GM19025 (cell line): ENCODE data around the gene NFKB2.

ENCODE experiments used
- ATAC-seq: cut with Tn5 transposase; IDR thresholded peaks from one replicate; pipeline ENCODE4 v1.9.1; 2021; ENCODE audit warnings: mild to moderate bottlenecking, low read depth, moderate library complexity; ENCODE audit not compliant: unreplicated experiment

NFKB2 gene

DNA sequence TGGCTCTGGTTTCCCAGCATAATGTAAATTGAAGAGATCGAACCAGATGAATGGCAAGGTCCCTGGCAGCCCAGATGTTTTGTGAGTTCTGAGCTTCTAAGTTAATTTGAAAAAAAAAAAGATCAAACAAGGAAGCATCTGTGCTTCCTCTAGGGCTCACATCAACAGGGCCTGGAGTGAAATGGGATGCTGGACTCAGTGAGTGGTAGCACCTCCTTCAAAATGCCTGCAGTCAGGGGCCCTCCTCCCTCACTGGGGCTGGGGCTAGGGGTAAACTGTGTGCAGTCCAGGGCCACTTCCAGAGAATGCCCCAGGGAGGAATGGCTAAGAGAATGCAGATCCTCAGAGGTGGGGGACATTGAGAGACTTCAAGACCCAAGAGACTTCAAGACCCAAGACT lies 42.9 kb downstream of the NFKB2 start:
- ATAC-seq = no peak

DNA sequence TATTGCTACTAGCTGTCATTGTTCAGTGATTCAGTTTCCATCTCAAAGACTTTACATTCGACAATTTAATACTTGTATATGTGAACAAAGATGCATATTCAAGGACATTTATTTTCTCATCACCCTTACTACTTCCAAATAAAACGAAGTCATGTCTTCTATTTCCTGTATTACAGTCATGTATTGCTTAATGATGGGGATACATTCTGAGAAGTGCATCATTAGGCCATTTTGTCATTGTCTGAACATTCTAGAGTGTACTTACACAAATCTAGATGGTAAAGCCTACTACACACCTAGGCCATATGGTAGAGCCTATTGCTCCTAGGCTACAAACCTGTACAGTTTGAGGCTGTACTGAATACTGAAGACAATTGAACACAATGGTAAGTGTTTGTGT lies 49.3 kb downstream of the NFKB2 start:
- no peak for ATAC-seq

DNA sequence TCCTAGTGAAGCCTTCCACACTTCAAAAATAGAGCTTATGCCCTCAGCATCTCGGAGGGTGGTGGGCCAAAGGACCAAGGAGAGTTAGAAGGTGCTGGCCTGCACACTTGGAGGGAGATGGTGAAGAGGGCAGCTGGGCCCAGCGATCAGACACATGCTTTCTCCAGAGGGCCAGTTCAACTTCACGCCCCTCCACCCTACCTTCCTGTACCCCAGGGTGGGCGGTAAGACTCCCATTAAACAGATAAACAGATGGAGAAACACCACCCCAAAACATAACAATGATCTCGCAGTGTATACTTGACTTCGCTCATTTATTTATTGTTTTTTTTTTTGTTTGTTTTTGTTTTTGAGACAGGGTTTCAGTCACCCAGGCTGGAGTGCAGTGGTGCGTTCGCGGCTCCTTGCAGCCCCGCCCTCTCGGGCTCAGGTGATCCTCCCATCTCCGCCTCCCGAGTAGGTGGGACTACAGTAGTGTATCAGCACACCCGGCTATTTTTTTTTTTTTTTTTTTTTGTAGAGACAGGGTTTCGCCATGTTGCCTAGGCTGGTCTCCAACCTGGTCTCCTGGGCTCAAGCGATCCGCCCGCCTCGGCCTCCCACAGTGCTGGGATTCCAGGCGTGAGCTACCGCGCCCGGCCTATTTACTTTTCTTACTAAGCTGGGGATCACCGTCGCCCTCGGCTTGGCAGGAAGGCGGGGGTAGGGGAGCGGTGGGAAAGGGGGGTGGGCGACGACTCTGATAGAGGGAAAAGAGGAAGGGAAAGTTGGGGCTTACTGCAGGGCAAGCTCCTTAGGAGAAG lies 54.0 kb downstream of the NFKB2 start:
- peak; percentile 33 for ATAC-seq

DNA sequence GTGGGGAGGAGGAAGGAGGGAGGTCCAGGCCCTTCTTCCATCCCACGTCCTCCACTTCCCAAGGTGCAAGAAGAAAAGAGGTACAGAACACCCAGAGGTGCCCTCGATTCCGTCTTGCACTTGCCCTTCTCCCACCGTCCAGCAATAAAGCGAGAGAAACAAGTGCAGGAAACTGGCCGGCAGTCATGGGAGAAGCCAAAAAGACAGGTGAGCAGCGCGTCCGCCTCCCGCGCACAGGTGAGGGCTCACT lies 54.5 kb downstream of the NFKB2 start:
- ATAC-seq = peak; percentile 3

DNA sequence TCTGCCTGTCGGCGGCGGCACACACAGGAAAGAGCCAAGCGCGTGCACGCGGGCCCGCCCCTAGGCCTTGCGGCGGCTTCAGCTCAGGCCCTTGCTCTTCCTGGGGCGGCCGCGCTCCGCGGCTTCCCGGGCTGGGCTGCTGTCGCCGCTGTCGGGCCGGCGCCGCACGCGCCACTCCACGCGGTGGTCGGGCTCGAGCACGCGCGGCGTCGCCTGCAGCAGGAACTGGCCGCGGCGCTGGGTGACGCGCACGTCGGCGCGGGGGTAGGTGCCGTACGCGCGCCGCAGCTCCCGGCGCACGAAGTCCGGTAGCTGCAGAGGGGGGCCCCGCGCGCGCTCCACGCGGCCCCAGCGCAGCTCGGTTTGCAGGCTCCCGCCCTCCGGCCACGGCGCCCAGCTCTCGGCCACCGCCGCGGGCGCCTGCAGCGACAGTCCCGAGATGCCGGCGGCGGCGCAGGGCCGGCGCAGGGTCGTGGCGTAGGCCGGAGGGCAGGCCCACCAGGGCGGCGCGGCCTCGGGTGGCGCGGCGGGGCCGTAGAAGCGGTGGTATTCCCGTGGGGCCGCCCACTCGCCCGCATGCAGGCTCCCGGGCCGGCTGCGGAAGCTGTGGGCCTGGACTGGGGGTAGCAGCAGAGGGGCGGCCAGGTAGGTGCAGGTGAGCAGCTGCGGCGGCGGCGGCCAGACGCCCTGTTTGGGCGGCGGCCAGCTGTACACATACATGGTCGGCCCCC lies 55.0 kb downstream of the NFKB2 start:
- peak; percentile 82 for ATAC-seq

DNA sequence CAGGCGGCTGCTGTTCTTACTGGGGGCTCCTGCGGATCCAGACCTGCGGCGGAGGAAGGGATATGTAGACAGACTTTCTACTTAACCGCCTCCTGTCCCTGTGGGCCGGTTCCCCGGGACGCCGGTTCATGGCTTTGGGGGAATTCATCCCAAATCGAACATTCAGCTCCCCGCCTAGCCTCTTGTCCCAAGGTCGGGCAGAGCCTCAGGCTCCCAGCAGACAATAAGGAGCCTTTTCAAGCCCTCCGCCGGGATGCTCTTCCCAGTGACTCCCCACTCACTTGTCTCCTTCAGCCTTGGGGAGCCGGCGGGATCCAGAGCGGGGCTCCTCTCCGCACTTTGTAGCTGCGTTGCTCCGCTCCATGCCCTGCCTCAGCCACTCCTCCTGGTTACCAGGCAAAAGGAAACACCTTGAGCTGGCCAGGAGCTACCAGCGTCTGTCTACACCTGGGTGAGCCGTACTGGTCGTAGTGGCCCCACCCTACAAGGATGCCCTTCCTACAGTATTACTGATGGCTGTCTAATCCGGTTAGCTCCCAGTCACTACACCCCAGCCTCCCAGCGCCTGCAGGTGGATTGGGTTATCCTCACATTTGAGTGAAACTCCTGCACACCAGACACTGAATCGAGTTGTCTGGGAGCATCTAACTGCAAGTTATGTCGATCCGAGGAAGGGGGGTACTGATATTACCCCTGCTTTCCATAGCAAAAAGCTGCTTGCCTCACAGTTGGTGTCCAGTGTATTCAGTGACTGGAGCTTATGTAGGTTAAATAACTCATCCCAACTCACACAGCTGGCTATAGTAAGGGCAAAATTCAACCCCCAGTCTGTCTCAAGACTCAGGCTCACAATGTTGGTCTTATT lies 55.8 kb downstream of the NFKB2 start, which contains the start of gene C10orf95:
Gene C10orf95, minus strand, starts transcription at position 439 of the 865 bp plus-strand sequence. CDS start 450 bp downstream, outside the sequence.
- ATAC-seq = no peak
